ENCODE data around the gene WDR27. TPM values are rescaled to one million over a fixed set of nuclear protein-coding genes. Genes with fewer than 3 reads are reported as not detected.

The WDR27 gene
- polyA plus RNA-seq, 4 donors: 9.7 to 62.2 (median 14.7) TPM

DNA sequence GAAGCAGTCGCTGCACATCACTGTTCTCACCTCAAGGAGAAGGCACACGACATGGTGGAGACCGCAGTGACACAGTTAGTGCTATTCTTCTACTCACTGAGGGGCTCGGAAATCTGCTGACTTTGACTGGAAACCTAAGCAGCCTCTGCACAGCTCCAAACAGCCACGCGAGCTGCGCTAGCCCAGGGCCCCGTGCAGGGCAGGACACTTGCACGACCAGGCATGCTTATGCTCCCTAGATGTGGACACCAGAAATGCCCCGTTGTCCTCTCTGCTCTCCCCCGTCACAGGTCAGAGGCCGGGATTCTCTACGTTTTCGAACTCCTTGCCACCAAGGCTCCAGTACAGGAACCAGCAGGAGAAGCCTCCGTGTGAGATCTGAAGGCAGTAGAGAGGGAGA is 201.1 kb downstream of the WDR27 start:
- Histone ChIP-seq H3K9me3 (ENCODE audit: control insufficient read depth in 2 of 2, insufficient read depth in 1 of 2, low read depth in 1 of 2, low read length in 1 of 2) (no peaks in the 10 kb centered on the region), H3K4me1 (ENCODE audit: control insufficient read depth in 3 of 3, insufficient read depth in 2 of 3, low read depth in 1 of 3, low read length in 2 of 3) (no peaks in the 10 kb centered on the region), H3K27ac (ENCODE audit: low read depth in 1 of 3, low read length in 2 of 3) (no peak overlapping the region), H3K27me3 (ENCODE audit: control insufficient read depth in 3 of 3, insufficient read depth in 3 of 3, low read length in 3 of 3) (no peaks in the 10 kb centered on the region), H3K4me3 (ENCODE audit: low read depth in 1 of 3, low read length in 3 of 3) (no peak overlapping the region), H3K36me3 (ENCODE audit: control insufficient read depth in 3 of 3, insufficient read depth in 2 of 3, low read depth in 1 of 3, low read length in 3 of 3) (no peaks in the 10 kb centered on the region)
- DNase-seq (no peak), FAIRE-seq (no peak)
- WGBS, 3 donors: 94 to 97% (median 96%) methylated on average over 15 of the region's 15 CpGs

DNA sequence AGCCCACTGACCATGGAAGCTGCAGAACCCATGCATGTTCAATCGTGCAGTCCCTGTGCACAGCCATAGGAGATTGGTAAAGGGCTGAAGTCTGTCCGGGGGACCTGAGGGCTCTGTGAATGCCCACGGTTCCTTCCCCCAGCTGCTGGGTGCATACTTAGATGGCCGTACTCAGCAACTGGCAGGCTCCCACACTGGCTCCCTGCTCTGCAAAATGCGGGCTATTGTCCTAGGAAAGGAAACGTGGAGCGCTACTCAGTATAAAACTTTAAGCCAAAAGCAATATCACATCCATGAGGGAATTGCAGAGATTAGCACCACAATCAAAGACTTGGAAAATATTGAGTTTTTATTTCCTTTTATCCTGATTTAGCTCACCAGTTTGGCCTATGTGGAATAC is 202.0 kb downstream of the WDR27 start:
- no peaks in the 10 kb centered on the region for H3K9me3 ChIP-seq (ENCODE audit: control insufficient read depth in 2 of 2, insufficient read depth in 1 of 2, low read depth in 1 of 2, low read length in 1 of 2)
- WGBS, 3 donors: 81 to 86% (median 84%) methylated on average over 7 of the region's 7 CpGs
- no peak for FAIRE-seq
- no peaks in the 10 kb centered on the region for H3K36me3 ChIP-seq (ENCODE audit: control insufficient read depth in 3 of 3, insufficient read depth in 2 of 3, low read depth in 1 of 3, low read length in 3 of 3)
- H3K27ac ChIP-seq (ENCODE audit: low read depth in 1 of 3, low read length in 2 of 3): no peak overlapping the region
- no peak for DNase-seq
- no peaks in the 10 kb centered on the region for H3K27me3 ChIP-seq (ENCODE audit: control insufficient read depth in 3 of 3, insufficient read depth in 3 of 3, low read length in 3 of 3)
- H3K4me3 ChIP-seq (ENCODE audit: low read depth in 1 of 3, low read length in 3 of 3): no peak overlapping the region
- H3K4me1 ChIP-seq (ENCODE audit: control insufficient read depth in 3 of 3, insufficient read depth in 2 of 3, low read depth in 1 of 3, low read length in 2 of 3): no peaks in the 10 kb centered on the region

DNA sequence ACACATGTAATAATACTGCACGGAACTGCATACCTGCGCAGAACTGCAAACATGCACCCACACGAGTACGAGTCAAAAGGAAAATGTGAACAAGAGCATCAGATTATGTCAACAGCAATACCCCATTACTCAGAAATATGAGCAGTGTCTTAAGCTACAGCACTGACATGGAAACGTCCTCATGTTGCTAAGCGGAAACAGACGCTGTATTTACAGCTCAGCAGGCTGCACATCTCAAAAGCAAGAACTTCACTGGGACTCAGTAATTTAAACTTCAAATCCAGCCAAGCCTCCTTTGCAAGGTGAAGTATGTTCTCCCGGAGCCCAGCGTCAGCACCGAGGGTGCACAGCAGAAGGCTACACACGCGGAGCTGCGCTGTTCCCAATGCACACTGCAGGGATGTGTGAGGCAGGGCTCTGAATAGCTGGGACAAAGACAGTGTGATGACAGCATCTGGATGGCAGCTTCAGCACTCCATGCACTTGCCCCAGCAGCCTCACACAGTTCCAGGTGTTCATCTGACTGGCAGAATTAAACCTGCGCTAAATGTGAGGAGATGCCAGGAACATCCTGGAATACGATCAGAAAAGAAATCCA is 202.8 kb downstream of the WDR27 start:
- FAIRE-seq (no peak), DNase-seq (no peak)
- Histone ChIP-seq H3K27me3 (ENCODE audit: control insufficient read depth in 3 of 3, insufficient read depth in 3 of 3, low read length in 3 of 3) (no peaks in the 10 kb centered on the region), H3K27ac (ENCODE audit: low read depth in 1 of 3, low read length in 2 of 3) (no peak overlapping the region), H3K4me3 (ENCODE audit: low read depth in 1 of 3, low read length in 3 of 3) (no peak overlapping the region), H3K4me1 (ENCODE audit: control insufficient read depth in 3 of 3, insufficient read depth in 2 of 3, low read depth in 1 of 3, low read length in 2 of 3) (no peaks in the 10 kb centered on the region), H3K9me3 (ENCODE audit: control insufficient read depth in 2 of 2, insufficient read depth in 1 of 2, low read depth in 1 of 2, low read length in 1 of 2) (no peaks in the 10 kb centered on the region), H3K36me3 (ENCODE audit: control insufficient read depth in 3 of 3, insufficient read depth in 2 of 3, low read depth in 1 of 3, low read length in 3 of 3) (no peaks in the 10 kb centered on the region)
- WGBS, 3 donors: 92 to 93% (median 93%) methylated on average over 15 of the region's 15 CpGs

DNA sequence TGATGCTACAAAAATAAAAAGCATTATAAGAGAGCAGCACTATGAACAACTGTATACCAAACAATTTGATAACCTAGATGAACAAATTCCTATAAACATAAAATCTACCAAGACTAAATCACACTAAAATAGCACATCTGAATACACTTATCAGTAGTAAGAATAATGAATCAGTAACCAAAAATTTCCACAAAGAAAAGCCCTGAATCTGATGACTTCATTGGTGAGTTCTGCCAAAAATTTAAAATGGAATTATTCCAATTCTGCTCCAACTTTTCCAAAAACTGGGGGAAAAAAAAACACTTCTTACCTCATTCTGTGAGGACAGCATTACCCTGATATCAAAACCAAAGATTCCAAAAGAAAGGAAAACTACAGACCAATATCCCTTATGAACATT is 206.2 kb downstream of the WDR27 start:
- Histone ChIP-seq H3K4me1 (ENCODE audit: control insufficient read depth in 3 of 3, insufficient read depth in 2 of 3, low read depth in 1 of 3, low read length in 2 of 3) (peaks cover 0 to 10% (median 0%) of the 10 kb centered on the region in 3 donors), H3K27ac (ENCODE audit: low read depth in 1 of 3, low read length in 2 of 3) (no peak overlapping the region), H3K27me3 (ENCODE audit: control insufficient read depth in 3 of 3, insufficient read depth in 3 of 3, low read length in 3 of 3) (no peaks in the 10 kb centered on the region), H3K4me3 (ENCODE audit: low read depth in 1 of 3, low read length in 3 of 3) (no peak overlapping the region), H3K36me3 (ENCODE audit: control insufficient read depth in 3 of 3, insufficient read depth in 2 of 3, low read depth in 1 of 3, low read length in 3 of 3) (no peaks in the 10 kb centered on the region), H3K9me3 (ENCODE audit: control insufficient read depth in 2 of 2, insufficient read depth in 1 of 2, low read depth in 1 of 2, low read length in 1 of 2) (no peaks in the 10 kb centered on the region)
- DNase-seq (no peak), FAIRE-seq (no peak)

DNA sequence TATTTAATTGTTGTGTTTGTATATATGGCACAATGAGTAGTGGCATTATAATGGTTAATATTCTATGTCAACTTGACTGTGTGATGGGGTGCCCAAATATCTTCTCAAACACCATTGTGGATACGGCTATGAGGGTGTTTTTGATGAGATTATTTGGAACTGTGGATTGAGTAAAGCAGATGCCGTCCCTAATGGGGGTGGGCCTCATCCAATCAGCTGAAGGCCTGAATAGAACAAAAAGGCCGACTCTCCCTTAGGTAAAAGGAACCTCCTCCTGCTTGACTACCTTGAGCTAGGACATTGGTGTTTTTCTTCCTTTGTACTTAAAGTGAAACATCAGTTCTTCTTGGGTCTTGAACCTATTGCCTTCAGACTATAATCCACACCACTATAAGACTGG is 207.8 kb downstream of the WDR27 start:
- WGBS, 3 donors: 90 to 97% (median 93%) methylated on average over 3 of the region's 3 CpGs
- no peaks in the 10 kb centered on the region for H3K9me3 ChIP-seq (ENCODE audit: control insufficient read depth in 2 of 2, insufficient read depth in 1 of 2, low read depth in 1 of 2, low read length in 1 of 2)
- H3K27ac ChIP-seq (ENCODE audit: low read depth in 1 of 3, low read length in 2 of 3): no peak overlapping the region
- H3K4me3 ChIP-seq (ENCODE audit: low read depth in 1 of 3, low read length in 3 of 3): no peak overlapping the region
- FAIRE-seq: no peak
- DNase-seq: no peak
- no peaks in the 10 kb centered on the region for H3K27me3 ChIP-seq (ENCODE audit: control insufficient read depth in 3 of 3, insufficient read depth in 3 of 3, low read length in 3 of 3)
- H3K4me1 ChIP-seq (ENCODE audit: control insufficient read depth in 3 of 3, insufficient read depth in 2 of 3, low read depth in 1 of 3, low read length in 2 of 3): peaks cover 0 to 18% (median 5%) of the 10 kb centered on the region in 3 donors
- H3K36me3 ChIP-seq (ENCODE audit: control insufficient read depth in 3 of 3, insufficient read depth in 2 of 3, low read depth in 1 of 3, low read length in 3 of 3): no peaks in the 10 kb centered on the region

DNA sequence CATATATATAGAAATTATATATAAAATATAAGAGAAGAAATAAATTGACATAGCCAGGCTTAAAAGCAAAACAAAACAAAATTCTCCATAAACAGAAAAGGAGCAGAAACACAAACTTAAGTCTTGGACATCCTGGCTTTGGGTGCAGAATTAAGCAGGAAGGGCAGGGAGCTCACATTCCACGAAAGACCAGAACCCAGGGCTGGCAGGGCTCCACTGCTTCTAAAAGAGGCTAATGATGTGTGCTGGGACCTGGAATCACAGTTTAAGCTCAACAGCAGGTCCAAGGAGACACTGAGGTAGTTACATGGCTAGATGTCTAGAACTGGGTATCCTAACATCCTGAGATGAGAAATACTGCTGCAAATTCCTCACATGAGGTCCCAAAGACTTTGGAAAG is 210.3 kb downstream of the WDR27 start:
- no peaks in the 10 kb centered on the region for H3K36me3 ChIP-seq (ENCODE audit: control insufficient read depth in 3 of 3, insufficient read depth in 2 of 3, low read depth in 1 of 3, low read length in 3 of 3)
- no peaks in the 10 kb centered on the region for H3K9me3 ChIP-seq (ENCODE audit: control insufficient read depth in 2 of 2, insufficient read depth in 1 of 2, low read depth in 1 of 2, low read length in 1 of 2)
- FAIRE-seq (no peak), DNase-seq (no peak)
- H3K27me3 ChIP-seq (ENCODE audit: control insufficient read depth in 3 of 3, insufficient read depth in 3 of 3, low read length in 3 of 3): no peaks in the 10 kb centered on the region
- H3K27ac ChIP-seq (ENCODE audit: low read depth in 1 of 3, low read length in 2 of 3): no peak overlapping the region
- peaks cover 0 to 18% (median 5%) of the 10 kb centered on the region in 3 donors for H3K4me1 ChIP-seq (ENCODE audit: control insufficient read depth in 3 of 3, insufficient read depth in 2 of 3, low read depth in 1 of 3, low read length in 2 of 3)
- WGBS, 3 donors: 71 to 76% (median 73%) methylated on average over 1 of the region's 1 CpG
- no peak overlapping the region for H3K4me3 ChIP-seq (ENCODE audit: low read depth in 1 of 3, low read length in 3 of 3)

DNA sequence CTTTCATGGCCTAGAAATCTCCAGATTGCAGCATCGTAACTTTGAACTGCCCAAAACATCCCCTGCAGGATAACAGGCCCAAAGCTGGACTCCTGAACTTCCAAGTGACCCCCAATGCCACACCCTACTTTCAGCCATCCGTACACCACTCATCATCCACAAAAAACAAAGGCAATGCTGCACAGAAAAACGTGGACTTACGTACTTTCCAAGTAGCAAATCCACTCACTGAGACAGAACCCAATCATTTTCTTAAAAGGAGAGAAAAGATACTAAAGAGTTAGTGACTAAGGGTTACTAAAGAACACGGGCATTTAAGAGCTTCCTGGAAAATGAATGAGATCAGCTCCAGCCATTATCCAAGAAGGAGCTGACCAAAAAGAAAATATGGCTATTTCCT is 211.0 kb downstream of the WDR27 start:
- H3K27me3 ChIP-seq (ENCODE audit: control insufficient read depth in 3 of 3, insufficient read depth in 3 of 3, low read length in 3 of 3): no peaks in the 10 kb centered on the region
- peaks cover 0 to 18% (median 5%) of the 10 kb centered on the region in 3 donors for H3K4me1 ChIP-seq (ENCODE audit: control insufficient read depth in 3 of 3, insufficient read depth in 2 of 3, low read depth in 1 of 3, low read length in 2 of 3)
- WGBS, 3 donors: 12 to 44% (median 33%) methylated on average over 5 of the region's 5 CpGs
- H3K4me3 ChIP-seq (ENCODE audit: low read depth in 1 of 3, low read length in 3 of 3): no peak overlapping the region
- no peaks in the 10 kb centered on the region for H3K36me3 ChIP-seq (ENCODE audit: control insufficient read depth in 3 of 3, insufficient read depth in 2 of 3, low read depth in 1 of 3, low read length in 3 of 3)
- no peaks in the 10 kb centered on the region for H3K9me3 ChIP-seq (ENCODE audit: control insufficient read depth in 2 of 2, insufficient read depth in 1 of 2, low read depth in 1 of 2, low read length in 1 of 2)
- DNase-seq (peak in 1 of 2 donors; percentile 32), FAIRE-seq (no peak)
- H3K27ac ChIP-seq (ENCODE audit: low read depth in 1 of 3, low read length in 2 of 3): peak overlapping the region in 1 of 3 donors; percentile 31

DNA sequence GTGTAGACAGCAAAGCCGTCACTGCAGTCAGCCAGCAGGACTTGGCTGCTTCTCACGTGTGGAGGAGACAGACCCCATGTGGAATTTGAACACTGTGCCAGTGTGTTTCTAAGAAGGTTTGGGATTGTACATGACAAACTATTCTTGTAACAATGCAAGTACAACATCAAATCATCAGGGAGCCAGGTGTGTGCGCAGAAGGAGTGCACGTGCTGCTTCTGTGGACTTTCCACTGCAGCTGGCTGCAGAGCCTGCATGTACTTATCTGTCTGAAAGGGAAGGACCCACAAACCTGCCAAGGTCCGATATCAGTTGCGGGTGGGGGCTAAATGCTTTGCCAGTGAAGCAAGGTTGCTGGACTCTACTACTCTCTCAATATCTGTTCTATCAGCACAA is 211.6 kb downstream of the WDR27 start:
- Histone ChIP-seq H3K9me3 (ENCODE audit: control insufficient read depth in 2 of 2, insufficient read depth in 1 of 2, low read depth in 1 of 2, low read length in 1 of 2) (no peaks in the 10 kb centered on the region), H3K4me1 (ENCODE audit: control insufficient read depth in 3 of 3, insufficient read depth in 2 of 3, low read depth in 1 of 3, low read length in 2 of 3) (peaks cover 0 to 18% (median 5%) of the 10 kb centered on the region in 3 donors), H3K27ac (ENCODE audit: low read depth in 1 of 3, low read length in 2 of 3) (peak overlapping the region in 1 of 3 donors; percentile 31), H3K27me3 (ENCODE audit: control insufficient read depth in 3 of 3, insufficient read depth in 3 of 3, low read length in 3 of 3) (no peaks in the 10 kb centered on the region), H3K4me3 (ENCODE audit: low read depth in 1 of 3, low read length in 3 of 3) (no peak overlapping the region), H3K36me3 (ENCODE audit: control insufficient read depth in 3 of 3, insufficient read depth in 2 of 3, low read depth in 1 of 3, low read length in 3 of 3) (no peaks in the 10 kb centered on the region)
- 16 to 57% (median 38%) methylated on average over 6 of the region's 6 CpGs for WGBS, 3 donors
- FAIRE-seq (no peak), DNase-seq (peak; percentile 55 to 74)

DNA sequence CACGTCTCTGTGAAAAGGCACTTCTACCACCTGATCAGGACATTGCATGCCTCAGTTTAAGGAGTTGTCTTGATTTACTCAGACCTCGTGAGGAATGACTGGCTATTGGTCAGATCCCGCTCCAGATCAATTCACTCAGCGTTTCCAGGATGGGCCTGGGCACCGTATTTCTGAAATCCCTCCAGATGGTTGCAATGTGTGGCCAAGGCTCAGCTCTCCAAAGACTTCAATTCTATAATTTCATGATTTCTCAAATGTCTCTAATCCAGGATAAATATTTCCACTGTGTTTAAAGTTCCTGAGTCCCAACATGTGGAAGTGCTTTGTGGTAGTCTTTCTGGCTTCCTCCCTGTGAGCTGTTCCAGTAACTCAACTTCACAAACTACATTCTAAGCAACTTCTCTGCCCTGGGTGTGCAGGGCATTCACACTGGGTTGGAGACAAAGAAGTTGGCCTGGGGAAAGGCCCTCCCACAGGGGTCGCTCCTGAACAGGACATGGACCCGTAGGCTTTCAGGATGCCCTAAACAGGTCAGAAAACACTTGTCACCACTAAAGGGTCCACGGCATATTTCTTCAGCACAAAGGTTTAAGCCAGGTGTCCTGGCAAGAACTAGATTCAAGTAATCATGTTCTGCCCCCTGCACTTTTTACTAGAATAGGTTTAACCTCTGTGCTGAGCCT is 212.1 kb downstream of the WDR27 start:
- Histone ChIP-seq H3K9me3 (ENCODE audit: control insufficient read depth in 2 of 2, insufficient read depth in 1 of 2, low read depth in 1 of 2, low read length in 1 of 2) (no peaks in the 10 kb centered on the region), H3K36me3 (ENCODE audit: control insufficient read depth in 3 of 3, insufficient read depth in 2 of 3, low read depth in 1 of 3, low read length in 3 of 3) (no peaks in the 10 kb centered on the region), H3K4me3 (ENCODE audit: low read depth in 1 of 3, low read length in 3 of 3) (no peak overlapping the region), H3K27ac (ENCODE audit: low read depth in 1 of 3, low read length in 2 of 3) (no peak overlapping the region), H3K4me1 (ENCODE audit: control insufficient read depth in 3 of 3, insufficient read depth in 2 of 3, low read depth in 1 of 3, low read length in 2 of 3) (peaks cover 0 to 18% (median 5%) of the 10 kb centered on the region in 3 donors), H3K27me3 (ENCODE audit: control insufficient read depth in 3 of 3, insufficient read depth in 3 of 3, low read length in 3 of 3) (no peaks in the 10 kb centered on the region)
- 75 to 83% (median 78%) methylated on average over 8 of the region's 8 CpGs for WGBS, 3 donors
- DNase-seq (no peak), FAIRE-seq (no peak)
